Endodermal cell (in vitro differentiated cells): ENCODE results near the gene NIBAN1. TPM values are rescaled to one million over a fixed set of nuclear protein-coding genes. Genes with fewer than 3 reads are reported as not detected.
"Not testable (repeated sequence)": the region's sequence is repeated elsewhere in the genome, so short reads cannot be mapped to it uniquely, and the experiment has no call there.

Experiments
- DNase-seq: peaks from one replicate; pipeline ENCODE4 v3.0.0-alpha.2; 2017
- H3K27ac ChIP-seq: 2 replicates; pipeline ENCODE4 v1.5.1; 2013; ENCODE audit warnings: mild to moderate bottlenecking, low read depth, low read length, moderate library complexity
- H3K27me3 ChIP-seq: 2 replicates; pipeline ENCODE4 v1.6.1; 2013; ENCODE audit warnings: mild to moderate bottlenecking, low read length, moderate library complexity; ENCODE audit not compliant: insufficient read depth, control insufficient read depth, poor library complexity, severe bottlenecking
- H3K36me3 ChIP-seq: 2 replicates; pipeline ENCODE4 v1.7.0; 2013; ENCODE audit warnings: mild to moderate bottlenecking, low read length, moderate library complexity; ENCODE audit not compliant: control insufficient read depth, insufficient read depth
- H3K4me1 ChIP-seq: one replicate; pipeline ENCODE4 v1.7.0; 2013; ENCODE audit warnings: low read length; ENCODE audit not compliant: control insufficient read depth, insufficient read depth
- H3K4me3 ChIP-seq: 2 replicates; pipeline ENCODE4 v1.5.1; 2013; ENCODE audit warnings: mild to moderate bottlenecking, low read length, moderate library complexity
- H3K9ac ChIP-seq: 2 replicates; pipeline ENCODE4 v1.6.1; 2013; ENCODE audit warnings: mild to moderate bottlenecking, low read length, moderate library complexity; ENCODE audit not compliant: poor library complexity, severe bottlenecking; ENCODE audit errors: extremely low read depth
- H3K9me3 ChIP-seq: 2 replicates; pipeline ENCODE4 v1.6.1; 2013; ENCODE audit warnings: mild to moderate bottlenecking, low read length, moderate library complexity; ENCODE audit not compliant: control insufficient read depth
- H3K27ac Mint-ChIP-seq: 2 replicates; pipeline ENCODE4 v1.8.0; 2020; ENCODE audit warnings: mixed read lengths
- H3K27me3 Mint-ChIP-seq: 2 replicates; pipeline ENCODE4 v1.8.0; 2021; ENCODE audit warnings: mild to moderate bottlenecking, mixed read lengths; ENCODE audit not compliant: insufficient read depth
- H3K36me3 Mint-ChIP-seq: 2 replicates; pipeline ENCODE4 v1.8.0; 2020; ENCODE audit warnings: low read depth, mixed read lengths
- H3K4me1 Mint-ChIP-seq: 2 replicates; pipeline ENCODE4 v1.8.0; 2020; ENCODE audit warnings: mixed read lengths
- H3K4me3 Mint-ChIP-seq: 2 replicates; pipeline ENCODE4 v1.8.0; 2020; ENCODE audit warnings: mild to moderate bottlenecking, moderate library complexity, mixed read lengths
- H3K9me3 Mint-ChIP-seq: 2 replicates; pipeline ENCODE4 v1.8.0; 2020; ENCODE audit warnings: mild to moderate bottlenecking, mixed read lengths
- CTCF ChIP-seq: fragments of 200-600 bp; sonication (generic); conservative IDR thresholded peaks from 2 replicates; pipeline ENCODE4 v1.5.0; 2021; ENCODE audit warnings: antibody characterized with exemption, mild to moderate bottlenecking
- WGBS, 2 experiments: methylation state at CpG; one replicate each; pipeline versions ENCODE4 v1.1.5 to v1.1.7; 2013; ENCODE audit warnings: missing lambda C conversion rate in 2 of 2, mixed read lengths in 1 of 2; ENCODE audit not compliant: insufficient coverage in 1 of 2, insufficient read length in 1 of 2; 5-methylcytosine and 5-hydroxymethylcytosine counted together
- total RNA-seq, 2 donors: library from RNA; stranded (reverse); fragmentation: NEBNext Ultra II Directional in 1 of 2; extraction: Animal tissue kit (Norgen Biotek cat#: 25700) in 1 of 2; gene quantifications; 2 replicates in 1 of 2; 3 replicates in 1 of 2; pipeline ENCODE4 v1.2.1, GENCODE V29; 2021

NIBAN1 gene
- total RNA-seq, 2 donors from 2014 or later = 4.8 to 5.1 TPM

- Mint-ChIP-seq H3K4me3 (no peak overlapping the region), H3K27ac (no peak overlapping the region), H3K27me3 (peaks cover 8% of the 10 kb centered on the region), H3K4me1 (peaks cover 16% of the 10 kb centered on the region), H3K36me3 (no peaks in the 10 kb centered on the region), H3K9me3 (peaks cover 1% of the 10 kb centered on the region)
- no peaks in the 10 kb centered on the region for H3K36me3 ChIP-seq
- H3K9me3 ChIP-seq = no peaks in the 10 kb centered on the region
- H3K9ac ChIP-seq = no peak overlapping the region
- H3K27ac ChIP-seq = no peak overlapping the region
- H3K4me1 ChIP-seq = no peaks in the 10 kb centered on the region
- no peak overlapping the region for H3K4me3 ChIP-seq
- H3K27me3 ChIP-seq = no peaks in the 10 kb centered on the region
- no peak for TF ChIP-seq CTCF
- DNase-seq = no peak
These were observed 36.1 kb upstream of the NIBAN1 start for GRCh38 chr1:185010361-185010760.

GRCh38 chr1:185008838-185009237 is 34.5 kb upstream of the NIBAN1 start:
- TF ChIP-seq CTCF = no peak
- Histone ChIP-seq H3K27ac (peak overlapping the region; percentile 77), H3K4me1 (no peaks in the 10 kb centered on the region), H3K9ac (no peak overlapping the region), H3K36me3 (no peaks in the 10 kb centered on the region), H3K4me3 (no peak overlapping the region), H3K9me3 (no peaks in the 10 kb centered on the region), H3K27me3 (no peaks in the 10 kb centered on the region)
- DNase-seq = no peak
- no peaks in the 10 kb centered on the region for H3K36me3 Mint-ChIP-seq
- peaks cover 16% of the 10 kb centered on the region for H3K4me1 Mint-ChIP-seq
- H3K27ac Mint-ChIP-seq = no peak overlapping the region
- peaks cover 8% of the 10 kb centered on the region for H3K27me3 Mint-ChIP-seq
- H3K4me3 Mint-ChIP-seq = no peak overlapping the region
- H3K9me3 Mint-ChIP-seq = peaks cover 3% of the 10 kb centered on the region

- peaks cover 12% of the 10 kb centered on the region for H3K9me3 Mint-ChIP-seq
- not testable (repeated sequence) for H3K27ac Mint-ChIP-seq, H3K4me3 ChIP-seq, H3K36me3 ChIP-seq, H3K27me3 ChIP-seq, H3K4me1 ChIP-seq, H3K27ac ChIP-seq, H3K36me3 Mint-ChIP-seq, H3K4me3 Mint-ChIP-seq, H3K9ac ChIP-seq, H3K4me1 Mint-ChIP-seq, H3K9me3 ChIP-seq, H3K27me3 Mint-ChIP-seq
- 94 to 97% methylated on average over 7 to 24 of the region's 26 CpGs for WGBS, 2 experiments
- peak; percentile 52 for DNase-seq
These were observed 27.1 kb upstream of the NIBAN1 start for GRCh38 chr1:185001312-185001880.

GRCh38 chr1:184999974-185000373 is 25.7 kb upstream of the NIBAN1 start:
- not testable (repeated sequence) for H3K27me3 Mint-ChIP-seq, H3K4me3 ChIP-seq, H3K4me3 Mint-ChIP-seq, H3K27me3 ChIP-seq, DNase-seq, H3K4me1 Mint-ChIP-seq, H3K9me3 ChIP-seq, H3K27ac ChIP-seq, H3K9ac ChIP-seq, H3K27ac Mint-ChIP-seq, H3K36me3 ChIP-seq, H3K4me1 ChIP-seq, H3K36me3 Mint-ChIP-seq
- WGBS, 2 experiments = 89 to 92% methylated on average over 5 to 6 of the region's 6 CpGs
- peaks cover 12% of the 10 kb centered on the region for H3K9me3 Mint-ChIP-seq
